ENCODE results near the gene CHST3. TPM values are rescaled to one million over a fixed set of nuclear protein-coding genes. Genes with fewer than 3 reads are reported as not detected.

CHST3 gene
- total RNA-seq, 1 experiment from 2014 or later = 6.1 TPM

DNA sequence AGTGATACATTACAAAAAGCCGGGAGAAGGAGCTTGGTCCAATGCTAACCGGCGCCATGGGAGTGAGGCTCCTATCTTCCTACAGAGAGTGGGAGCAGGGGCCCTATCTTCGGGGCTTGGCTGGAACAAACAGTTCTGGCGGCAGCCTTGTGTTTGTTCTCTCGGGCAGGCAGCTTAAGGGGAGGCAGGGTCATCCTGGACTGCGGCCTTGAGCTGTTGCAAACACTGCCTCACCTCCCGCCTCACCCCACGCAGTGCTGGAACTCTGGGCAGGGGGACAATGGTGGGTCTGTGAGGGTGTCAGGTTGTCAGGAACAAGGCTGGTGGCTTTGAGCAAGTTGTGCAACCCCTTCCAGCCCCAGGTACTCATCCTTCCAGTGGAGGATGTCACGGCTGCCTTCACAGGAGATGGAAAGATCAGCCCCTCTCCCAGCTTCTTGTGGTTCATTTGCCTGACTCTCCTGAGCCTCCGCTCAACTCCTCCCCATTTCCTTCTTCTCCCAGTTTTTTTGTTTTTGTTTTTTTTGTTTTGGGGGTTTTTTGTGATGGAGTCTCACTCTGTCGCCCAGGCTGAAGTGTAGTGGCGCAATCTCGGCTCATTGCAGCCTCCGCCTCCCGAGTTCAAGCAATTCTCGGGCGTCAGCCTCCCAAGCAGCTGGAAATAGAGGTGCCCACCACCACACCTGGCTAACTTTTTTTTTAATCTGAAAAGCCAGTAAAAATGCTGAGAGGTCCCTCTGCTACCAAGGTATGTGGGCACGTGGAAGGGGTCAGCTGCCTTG is 66.8 kb downstream of the CHST3 start:
- H3K18ac ChIP-seq (ENCODE audit: insufficient read length, low read depth, low read length) = no peak overlapping the region
- H2AFZ ChIP-seq (ENCODE audit: low read length) = no peak overlapping the region
- H3K14ac ChIP-seq (ENCODE audit: insufficient read depth, low read length) = no peak overlapping the region
- no peak overlapping the region for H3K27ac ChIP-seq (ENCODE audit: insufficient read length, low read depth, low read length)
- no peak overlapping the region for H3K4ac ChIP-seq (ENCODE audit: low read depth, low read length)
- Mint-ChIP-seq H3K9me3 (no peaks in the 10 kb centered on the region), H3K27me3 (ENCODE audit: low read depth) (peaks cover 6% of the 10 kb centered on the region), H3K4me1 (no peaks in the 10 kb centered on the region), H3K36me3 (ENCODE audit: insufficient read depth in 1 of 3, low read depth in 3 of 3) (no peaks in the 10 kb centered on the region), H3K4me3 (no peak overlapping the region), H3K27ac (no peak overlapping the region)
- H3K9ac ChIP-seq (ENCODE audit: extremely low read depth, insufficient read length, low read length) = no peak overlapping the region
- H2BK12ac ChIP-seq (ENCODE audit: insufficient read length, low read depth, low read length) = no peak overlapping the region
- no peak overlapping the region for H4K5ac ChIP-seq (ENCODE audit: insufficient read length, low read depth, low read length)
- H2BK5ac ChIP-seq (ENCODE audit: insufficient read length, low read length) = no peak overlapping the region
- H3K4me2 ChIP-seq (ENCODE audit: insufficient read depth, insufficient read length, low read length) = no peak overlapping the region
- no peak overlapping the region for H2BK120ac ChIP-seq (ENCODE audit: low read depth, low read length, poor library complexity, severe bottlenecking)
- no peak overlapping the region for H3T11ph ChIP-seq (ENCODE audit: low read length)
- H3K27me3 ChIP-seq (ENCODE audit: insufficient read depth, low read length) = no peaks in the 10 kb centered on the region
- H2BK20ac ChIP-seq (ENCODE audit: low read depth, low read length, poor library complexity, severe bottlenecking) = no peak overlapping the region
- H3K79me1 ChIP-seq (ENCODE audit: insufficient read depth, low read depth, low read length, poor library complexity, severe bottlenecking) = no peaks in the 10 kb centered on the region
- H3K23ac ChIP-seq (ENCODE audit: insufficient read length, low read depth, low read length) = no peak overlapping the region
- no peaks in the 10 kb centered on the region for H3K23me2 ChIP-seq (ENCODE audit: insufficient read length, low read depth, low read length, poor library complexity, severe bottlenecking)
- DNase-seq = no peak
- H4K20me1 ChIP-seq (ENCODE audit: control insufficient read depth, insufficient read depth, insufficient read length) = no peaks in the 10 kb centered on the region
- no peaks in the 10 kb centered on the region for H3K4me1 ChIP-seq (ENCODE audit: insufficient read depth, low read length)
- H3K56ac ChIP-seq (ENCODE audit: insufficient read length, low read depth, low read length) = no peak overlapping the region
- no peaks in the 10 kb centered on the region for H3K9me3 ChIP-seq (ENCODE audit: control insufficient read depth, low read depth, low read length)
- H4K8ac ChIP-seq (replicated peaks; ENCODE audit: insufficient read length, low read depth, low read length) = no peak overlapping the region
- no peak overlapping the region for H2BK15ac ChIP-seq (ENCODE audit: low read depth, low read length)
- H3K79me2 ChIP-seq (ENCODE audit: insufficient read depth, low read length) = no peaks in the 10 kb centered on the region; the same call in 1 of the 2 replicates
- TF ChIP-seq, protein P1, sequence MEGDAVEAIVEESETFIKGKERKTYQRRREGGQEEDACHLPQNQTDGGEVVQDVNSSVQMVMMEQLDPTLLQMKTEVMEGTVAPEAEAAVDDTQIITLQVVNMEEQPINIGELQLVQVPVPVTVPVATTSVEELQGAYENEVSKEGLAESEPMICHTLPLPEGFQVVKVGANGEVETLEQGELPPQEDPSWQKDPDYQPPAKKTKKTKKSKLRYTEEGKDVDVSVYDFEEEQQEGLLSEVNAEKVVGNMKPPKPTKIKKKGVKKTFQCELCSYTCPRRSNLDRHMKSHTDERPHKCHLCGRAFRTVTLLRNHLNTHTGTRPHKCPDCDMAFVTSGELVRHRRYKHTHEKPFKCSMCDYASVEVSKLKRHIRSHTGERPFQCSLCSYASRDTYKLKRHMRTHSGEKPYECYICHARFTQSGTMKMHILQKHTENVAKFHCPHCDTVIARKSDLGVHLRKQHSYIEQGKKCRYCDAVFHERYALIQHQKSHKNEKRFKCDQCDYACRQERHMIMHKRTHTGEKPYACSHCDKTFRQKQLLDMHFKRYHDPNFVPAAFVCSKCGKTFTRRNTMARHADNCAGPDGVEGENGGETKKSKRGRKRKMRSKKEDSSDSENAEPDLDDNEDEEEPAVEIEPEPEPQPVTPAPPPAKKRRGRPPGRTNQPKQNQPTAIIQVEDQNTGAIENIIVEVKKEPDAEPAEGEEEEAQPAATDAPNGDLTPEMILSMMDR (conservative IDR thresholded peaks at IDR 0.05) = no peak
- no CpG with 5 or more reads among the region's 19 CpGs for WGBS (ENCODE audit: extremely low coverage, insufficient read length, low lambda C conversion rate)
- no peak overlapping the region for H2AK5ac ChIP-seq (ENCODE audit: insufficient read length, low read length)
- H4K91ac ChIP-seq (ENCODE audit: insufficient read length, low read depth, low read length) = no peak overlapping the region

All from H9 (cell line).